Esophagus squamous epithelium (tissue), 5 donors: ENCODE results near the gene AHNAK. TPM values are rescaled to one million over a fixed set of nuclear protein-coding genes. Genes with fewer than 3 reads are reported as not detected.

Experiments
- DNase-seq: peaks from one replicate; lab custom pipeline; 2025; lab: John Stamatoyannopoulos, UW
- H3K27ac ChIP-seq, 4 donors: fragments of 200-600 bp; sonication (generic); one replicate each; pipeline ENCODE4 v1.5.1; 2016 to 2019; ENCODE audit warnings: mild to moderate bottlenecking in 1 of 4
- H3K27me3 ChIP-seq, 4 donors: fragments of 200-600 bp; sonication (generic); 1 replicate in 3 of 4; 2 replicates in 1 of 4; pipeline versions ENCODE4 v1.5.1 to v1.6.0; 2017 to 2021; ENCODE audit warnings: antibody characterized with exemption in 1 of 4
- H3K36me3 ChIP-seq, 3 donors: fragments of 200-600 bp; sonication (generic); one replicate each; pipeline ENCODE4 v1.5.1; 2016 to 2019
- H3K4me1 ChIP-seq, 3 donors: fragments of 200-600 bp; sonication (generic); one replicate each; pipeline ENCODE4 v1.5.1; 2017 to 2019
- H3K4me3 ChIP-seq, 4 donors: fragments of 200-600 bp; sonication (generic); 1 replicate in 3 of 4; 2 replicates in 1 of 4; pipeline ENCODE4 v1.5.1; 2016 to 2019; ENCODE audit warnings: mild to moderate bottlenecking in 2 of 4, moderate library complexity in 1 of 4
- H3K9me3 ChIP-seq, 3 donors: fragments of 200-600 bp; sonication (generic); one replicate each; pipeline ENCODE4 v1.5.1; 2016 to 2019
- CTCF ChIP-seq, 6 experiments: fragments of 450-650 bp in 4 of 6; fragments of 200-600 bp in 2 of 6; sonication (generic) in 2 of 6; IDR thresholded peaks; one replicate each; pipeline ENCODE4 v1.5.1; 2016 to 2019; ENCODE audit warnings: antibody characterized with exemption in 6 of 6, mild to moderate bottlenecking in 4 of 6, moderate library complexity in 4 of 6
- POLR2A ChIP-seq, 4 donors: fragments of 450-650 bp; IDR thresholded peaks; one replicate each; pipeline ENCODE4 v1.6.1; 2017; ENCODE audit warnings: antibody characterized with exemption in 4 of 4, mild to moderate bottlenecking in 4 of 4, moderate library complexity in 3 of 4
- WGBS, 2 donors: methylation state at CpG; one replicate each; pipeline ENCODE4 v1.1.5; 2018; 5-methylcytosine and 5-hydroxymethylcytosine counted together
- intact Hi-C: fragments of 100-400 bp; cut with DNase I; formaldehyde crosslinking; loops from one replicate; pipeline ENCODE4 v1.15.0; 2022
- total RNA-seq, 4 donors: library from RNA; depleted of rRNA; stranded (reverse); fragments of >200 nt; gene quantifications; one replicate each; pipeline ENCODE4 v1.1.0, GENCODE V29; 2016
- donor health status: DM: yes; HTN: yes; CAD: no.

Gene AHNAK
- total RNA-seq, 4 donors from 2014 or later, result 695 to 1,250 (median 954) TPM

- DNase-seq, result no peak
- 95 to 96% methylated on average over 4 of the region's 4 CpGs for WGBS, 2 donors
- intact Hi-C loops, result no loop called here
- Histone ChIP-seq H3K36me3 (no peaks in the 10 kb centered on the region), H3K9me3 (no peaks in the 10 kb centered on the region), H3K4me1 (peaks cover 0 to 24% (median 10%) of the 10 kb centered on the region in 3 donors), H3K4me3 (no peak overlapping the region), H3K27me3 (no peaks in the 10 kb centered on the region), H3K27ac (no peak overlapping the region)
- TF ChIP-seq POLR2A (IDR thresholded peaks at IDR 0.05) (no peak), CTCF (IDR thresholded peaks at IDR 0.05) (no peak)
Measured at GRCh38 chr11:62492586-62492985, 54.0 kb downstream of the AHNAK start.

- no peaks in the 10 kb centered on the region for H3K9me3 ChIP-seq
- no peak overlapping the region for H3K27ac ChIP-seq
- TF ChIP-seq POLR2A (IDR thresholded peaks at IDR 0.05) (no peak), CTCF (IDR thresholded peaks at IDR 0.05) (no peak)
- H3K27me3 ChIP-seq, result no peaks in the 10 kb centered on the region
- H3K4me3 ChIP-seq, result no peak overlapping the region
- WGBS, 2 donors, result 88% methylated on average over 8 to 9 of the region's 9 CpGs
- intact Hi-C loops, result no loop called here
- no peaks in the 10 kb centered on the region for H3K36me3 ChIP-seq
- DNase-seq, result no peak
- peaks cover 0 to 23% (median 8%) of the 10 kb centered on the region in 3 donors for H3K4me1 ChIP-seq
Measured at GRCh38 chr11:62491571-62492329, 54.9 kb downstream of the AHNAK start.

- H3K36me3 ChIP-seq, result no peaks in the 10 kb centered on the region
- no peaks in the 10 kb centered on the region for H3K9me3 ChIP-seq
- H3K27me3 ChIP-seq, result no peaks in the 10 kb centered on the region
- DNase-seq, result no peak
- WGBS, 2 donors, result 83 to 85% methylated on average over 4 of the region's 4 CpGs
- H3K4me3 ChIP-seq, result no peak overlapping the region
- intact Hi-C loops, result no loop called here
- peaks cover 0 to 21% (median 8%) of the 10 kb centered on the region in 3 donors for H3K4me1 ChIP-seq
- no peak for TF ChIP-seq POLR2A (IDR thresholded peaks at IDR 0.05)
- no peak for TF ChIP-seq CTCF (IDR thresholded peaks at IDR 0.05)
- no peak overlapping the region for H3K27ac ChIP-seq
Measured at GRCh38 chr11:62489204-62489603, 57.4 kb downstream of the AHNAK start.

GRCh38 chr11:62487738-62488551, 58.7 kb downstream of the AHNAK start:
- Histone ChIP-seq H3K27ac (peak overlapping the region in 1 of 4 donors; percentile 37), H3K4me3 (no peak overlapping the region), H3K36me3 (no peaks in the 10 kb centered on the region), H3K9me3 (no peaks in the 10 kb centered on the region), H3K4me1 (peaks cover 0 to 21% (median 8%) of the 10 kb centered on the region in 3 donors), H3K27me3 (no peaks in the 10 kb centered on the region)
- WGBS, 2 donors, result 45 to 48% methylated on average over 19 of the region's 19 CpGs
- intact Hi-C loops, result no loop called here
- DNase-seq, result no peak
- no peak for TF ChIP-seq CTCF (IDR thresholded peaks at IDR 0.05)
- no peak for TF ChIP-seq POLR2A (IDR thresholded peaks at IDR 0.05)

- TF ChIP-seq CTCF (IDR thresholded peaks at IDR 0.05) (no peak), POLR2A (IDR thresholded peaks at IDR 0.05) (no peak)
- no peak for DNase-seq
Measured at GRCh38 chr11:62487136-62487535, 59.5 kb downstream of the AHNAK start.

More at GRCh38 chr11:62487136-62487535, 59.5 kb downstream of the AHNAK start:
- H3K4me3 ChIP-seq, result no peak overlapping the region
- no peaks in the 10 kb centered on the region for H3K9me3 ChIP-seq
- H3K27ac ChIP-seq, result peak overlapping the region in 1 of 4 donors; percentile 37
- H3K4me1 ChIP-seq, result peaks cover 0 to 21% (median 8%) of the 10 kb centered on the region in 3 donors
- no peaks in the 10 kb centered on the region for H3K27me3 ChIP-seq
- intact Hi-C loops, result no loop called here
- WGBS, 2 donors, result 81 to 87% methylated on average over 8 of the region's 8 CpGs
- no peaks in the 10 kb centered on the region for H3K36me3 ChIP-seq
